Nephron progenitor cell (in vitro differentiated cells): ENCODE data around the gene OTUD3.
"Not testable (repeated sequence)": the region's sequence is repeated elsewhere in the genome, so short reads cannot be mapped to it uniquely, and the experiment has no call there.

Experiments used
- DNase-seq: peaks from one replicate; pipeline ENCODE4 v3.0.0; 2021
- H3K27ac Mint-ChIP-seq: 2 replicates; pipeline ENCODE4 v1.8.0; 2021; ENCODE audit warnings: mild to moderate bottlenecking, moderate library complexity, mixed read lengths
- H3K27me3 Mint-ChIP-seq: 2 replicates; pipeline ENCODE4 v1.8.0; 2021; ENCODE audit warnings: mild to moderate bottlenecking, low read depth, mixed read lengths; ENCODE audit not compliant: poor library complexity
- H3K36me3 Mint-ChIP-seq: 2 replicates; pipeline ENCODE4 v1.8.0; 2021; ENCODE audit warnings: low read depth, mixed read lengths
- H3K4me1 Mint-ChIP-seq: 2 replicates; pipeline ENCODE4 v1.8.0; 2021; ENCODE audit warnings: mixed read lengths
- H3K4me3 Mint-ChIP-seq: 2 replicates; pipeline ENCODE4 v1.8.0; 2021; ENCODE audit warnings: mild to moderate bottlenecking, moderate library complexity, mixed read lengths
- H3K9me3 Mint-ChIP-seq: 2 replicates; pipeline ENCODE4 v1.8.0; 2021; ENCODE audit warnings: mild to moderate bottlenecking, moderate library complexity, mixed read lengths
- TF ChIP-seq, protein P1 (sequence below): fragments of 200-600 bp; sonication (generic); IDR thresholded peaks from 2 replicates; pipeline ENCODE4 v1.5.0; 2021; ENCODE audit warnings: antibody characterized with exemption

The OTUD3 gene

DNA sequence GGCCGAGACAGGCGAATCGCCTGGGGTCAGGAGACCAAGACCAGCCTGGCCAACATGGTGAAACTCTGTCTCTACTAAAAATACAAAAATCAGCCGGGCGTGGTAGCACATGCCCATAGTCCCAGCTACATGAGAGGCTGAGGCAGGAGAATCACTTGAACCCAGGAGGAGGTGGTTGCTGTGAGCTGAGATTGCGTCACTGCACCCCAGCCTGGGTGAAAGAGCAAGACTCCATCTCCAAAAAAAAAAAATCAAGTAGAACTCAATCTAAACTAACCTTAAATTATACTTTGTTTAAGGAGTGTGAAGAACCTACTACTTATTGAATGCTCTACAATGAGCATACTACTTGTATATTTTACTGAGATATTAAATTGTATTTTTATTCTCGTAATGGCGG, 36.6 kb upstream of the OTUD3 start:
- peak overlapping the region; percentile 98 for H3K27ac Mint-ChIP-seq
- peaks cover 4% of the 10 kb centered on the region for H3K9me3 Mint-ChIP-seq
- no peak for DNase-seq
- H3K27me3 Mint-ChIP-seq, result peaks cover 13% of the 10 kb centered on the region
- peaks cover 47% of the 10 kb centered on the region for H3K4me1 Mint-ChIP-seq
- TF ChIP-seq, protein P1, sequence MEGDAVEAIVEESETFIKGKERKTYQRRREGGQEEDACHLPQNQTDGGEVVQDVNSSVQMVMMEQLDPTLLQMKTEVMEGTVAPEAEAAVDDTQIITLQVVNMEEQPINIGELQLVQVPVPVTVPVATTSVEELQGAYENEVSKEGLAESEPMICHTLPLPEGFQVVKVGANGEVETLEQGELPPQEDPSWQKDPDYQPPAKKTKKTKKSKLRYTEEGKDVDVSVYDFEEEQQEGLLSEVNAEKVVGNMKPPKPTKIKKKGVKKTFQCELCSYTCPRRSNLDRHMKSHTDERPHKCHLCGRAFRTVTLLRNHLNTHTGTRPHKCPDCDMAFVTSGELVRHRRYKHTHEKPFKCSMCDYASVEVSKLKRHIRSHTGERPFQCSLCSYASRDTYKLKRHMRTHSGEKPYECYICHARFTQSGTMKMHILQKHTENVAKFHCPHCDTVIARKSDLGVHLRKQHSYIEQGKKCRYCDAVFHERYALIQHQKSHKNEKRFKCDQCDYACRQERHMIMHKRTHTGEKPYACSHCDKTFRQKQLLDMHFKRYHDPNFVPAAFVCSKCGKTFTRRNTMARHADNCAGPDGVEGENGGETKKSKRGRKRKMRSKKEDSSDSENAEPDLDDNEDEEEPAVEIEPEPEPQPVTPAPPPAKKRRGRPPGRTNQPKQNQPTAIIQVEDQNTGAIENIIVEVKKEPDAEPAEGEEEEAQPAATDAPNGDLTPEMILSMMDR, result no peak
- H3K36me3 Mint-ChIP-seq, result no peaks in the 10 kb centered on the region
- peak overlapping the region; percentile 50 for H3K4me3 Mint-ChIP-seq

DNA sequence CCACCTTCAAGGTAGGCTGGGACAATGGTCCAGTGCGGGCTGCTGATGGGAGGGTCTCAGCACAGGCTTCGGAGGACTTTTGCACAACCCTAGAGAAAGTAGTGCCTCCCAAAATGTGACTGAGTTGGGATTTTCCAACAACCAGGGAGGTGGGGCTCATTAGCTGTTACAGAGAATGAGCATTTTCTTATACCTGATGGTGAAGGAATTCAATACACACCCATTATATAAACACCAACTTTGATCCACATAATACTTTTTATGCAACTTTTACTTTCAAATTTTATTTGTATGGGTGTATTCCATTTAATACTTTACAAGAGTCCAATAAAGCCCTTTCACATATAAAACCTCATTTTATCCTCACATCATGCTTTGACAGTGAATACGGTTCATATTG, 35.9 kb upstream of the OTUD3 start:
- Mint-ChIP-seq H3K9me3 (peaks cover 4% of the 10 kb centered on the region), H3K4me1 (peaks cover 47% of the 10 kb centered on the region), H3K4me3 (no peak overlapping the region), H3K36me3 (no peaks in the 10 kb centered on the region), H3K27me3 (peaks cover 17% of the 10 kb centered on the region), H3K27ac (no peak overlapping the region)
- no peak for DNase-seq
- TF ChIP-seq, protein P1, result no peak

DNA sequence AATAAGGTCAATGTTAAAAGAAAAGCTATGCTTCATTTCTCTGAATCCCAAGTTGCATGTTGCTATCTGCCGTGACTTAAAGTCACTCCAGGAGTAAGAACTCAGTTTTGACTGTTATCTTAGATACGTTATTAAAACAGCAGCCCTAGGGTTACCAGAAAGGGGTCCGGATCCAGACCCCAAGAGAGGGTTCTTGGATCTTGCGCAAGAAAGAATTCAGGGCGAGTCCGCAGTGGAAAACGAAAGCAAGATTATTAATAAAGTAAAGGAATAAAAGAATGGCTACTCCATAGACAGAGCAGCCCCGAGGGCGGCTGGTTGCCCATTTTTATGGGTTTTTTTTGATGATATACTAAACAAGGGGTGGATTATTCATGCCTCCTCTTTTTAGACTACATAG, 34.9 kb upstream of the OTUD3 start:
- not testable (repeated sequence) for H3K36me3 Mint-ChIP-seq, H3K9me3 Mint-ChIP-seq, H3K4me3 Mint-ChIP-seq, DNase-seq, H3K27ac Mint-ChIP-seq
- Mint-ChIP-seq H3K4me1 (peaks cover 47% of the 10 kb centered on the region), H3K27me3 (peaks cover 20% of the 10 kb centered on the region)

DNA sequence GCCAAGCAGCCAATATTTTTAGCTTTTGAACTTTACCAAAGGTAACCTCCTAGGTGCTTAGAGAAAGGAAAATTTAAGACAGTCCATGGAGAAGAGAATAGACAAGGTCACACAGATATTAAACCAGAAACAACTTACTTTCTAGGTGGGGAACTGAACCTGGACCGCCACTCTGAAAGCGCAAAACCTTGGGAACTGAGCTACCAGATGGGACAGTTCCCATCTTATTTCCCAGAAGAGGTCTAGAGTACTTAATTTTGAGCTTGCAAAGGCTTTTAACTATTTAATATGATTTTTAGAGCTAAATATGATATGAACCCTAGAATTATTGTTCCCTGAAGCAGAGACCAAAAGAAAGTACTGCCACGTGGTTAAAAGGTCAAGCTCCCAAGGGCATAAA, 32.9 kb upstream of the OTUD3 start:
- not testable (repeated sequence) for H3K27ac Mint-ChIP-seq, DNase-seq, H3K9me3 Mint-ChIP-seq

DNA sequence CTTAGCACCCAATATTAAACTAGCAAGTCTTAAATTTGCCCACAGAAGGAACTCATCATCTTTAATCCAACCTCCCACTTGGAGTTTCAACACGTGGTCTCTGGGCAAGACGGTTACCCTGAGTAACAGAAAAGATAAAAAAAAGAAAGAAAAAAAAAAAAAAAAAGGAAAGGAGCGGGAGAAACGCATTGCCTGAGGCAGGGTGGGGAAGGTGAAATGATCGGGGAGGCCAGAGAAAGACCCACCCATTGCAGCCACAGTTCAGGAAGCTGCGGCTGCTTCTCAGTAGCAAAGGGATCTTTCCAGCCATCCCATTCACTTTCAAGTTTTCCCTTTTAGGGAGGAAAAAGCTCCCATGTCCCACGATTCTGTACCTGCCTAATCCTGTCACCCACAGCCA, 32.0 kb upstream of the OTUD3 start:
- Mint-ChIP-seq H3K36me3 (no peaks in the 10 kb centered on the region), H3K27me3 (peaks cover 20% of the 10 kb centered on the region), H3K9me3 (no peaks in the 10 kb centered on the region), H3K4me3 (no peak overlapping the region), H3K4me1 (peaks cover 38% of the 10 kb centered on the region), H3K27ac (no peak overlapping the region)
- TF ChIP-seq, protein P1, result no peak
- no peak for DNase-seq

More for the DNA sequence above, 32.9 kb upstream of the OTUD3 start:
- H3K36me3 Mint-ChIP-seq, H3K4me3 Mint-ChIP-seq: not testable (repeated sequence)
- Mint-ChIP-seq H3K27me3 (peaks cover 21% of the 10 kb centered on the region), H3K4me1 (peaks cover 47% of the 10 kb centered on the region)

DNA sequence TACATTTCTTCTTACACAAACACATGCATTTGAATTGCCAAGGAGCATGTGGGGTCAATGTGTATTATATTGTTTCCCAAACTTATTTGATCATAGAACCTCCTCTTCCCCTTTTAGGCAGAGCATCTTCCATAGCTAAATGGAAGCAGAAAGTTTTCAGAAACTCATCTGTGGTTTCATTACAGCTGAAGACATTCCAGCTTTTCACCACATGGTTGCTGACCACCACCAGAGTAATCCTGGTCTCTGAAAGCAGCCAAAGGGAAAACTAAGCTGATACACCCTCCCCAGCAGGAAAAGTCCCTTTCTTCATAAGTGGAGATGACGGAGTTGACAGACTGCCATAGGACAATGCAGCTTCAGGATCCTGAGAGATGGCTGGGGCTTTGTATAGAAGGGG, 30.2 kb upstream of the OTUD3 start:
- no peak for DNase-seq
- no peaks in the 10 kb centered on the region for H3K9me3 Mint-ChIP-seq
- H3K27me3 Mint-ChIP-seq, result peaks cover 15% of the 10 kb centered on the region
- peaks cover 23% of the 10 kb centered on the region for H3K4me1 Mint-ChIP-seq
- TF ChIP-seq, protein P1, result no peak
- H3K4me3 Mint-ChIP-seq, result no peak overlapping the region
- H3K36me3 Mint-ChIP-seq, result no peaks in the 10 kb centered on the region
- no peak overlapping the region for H3K27ac Mint-ChIP-seq

DNA sequence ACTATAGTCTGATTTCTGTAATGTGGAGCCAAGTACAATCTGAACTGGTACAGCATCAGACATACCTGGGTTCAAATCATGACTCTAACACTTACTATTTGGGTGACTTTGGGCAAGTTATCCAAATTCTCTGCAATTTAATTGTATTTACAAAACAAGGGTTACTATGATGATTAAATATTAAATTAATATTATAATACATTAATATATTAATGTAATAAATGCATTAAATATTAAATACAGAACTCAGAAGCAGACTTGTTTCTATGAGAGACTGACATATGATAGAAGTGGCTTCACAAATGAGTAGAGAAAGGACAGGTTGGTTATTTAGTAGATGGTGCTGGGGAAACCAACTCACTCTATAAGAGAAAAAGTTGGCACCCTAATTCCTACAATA, 27.3 kb upstream of the OTUD3 start:
- Mint-ChIP-seq H3K4me1 (peaks cover 5% of the 10 kb centered on the region), H3K9me3 (no peaks in the 10 kb centered on the region), H3K27ac (no peak overlapping the region), H3K27me3 (peaks cover 19% of the 10 kb centered on the region), H3K36me3 (no peaks in the 10 kb centered on the region), H3K4me3 (no peak overlapping the region)
- DNase-seq, result no peak
- TF ChIP-seq, protein P1, result no peak
